Right lobe of liver (tissue), 6 donors: ENCODE results near the gene LDLRAD3. TPM values are rescaled to one million over a fixed set of nuclear protein-coding genes. Genes with fewer than 3 reads are reported as not detected.
"Not testable (repeated sequence)": the region's sequence is repeated elsewhere in the genome, so short reads cannot be mapped to it uniquely, and the experiment has no call there.

Experiments used
- ATAC-seq, 4 donors: fragments of 200-7000 bp; cut with Tn5 transposase; one replicate each; pipeline ENCODE4 v1.9.1; 2020; ENCODE audit warnings: mild to moderate bottlenecking in 4 of 4, moderate library complexity in 4 of 4
- DNase-seq, 3 donors: peaks; one replicate each; pipeline ENCODE4 v3.0.0-alpha.2; 2020
- H3K27ac ChIP-seq, 3 donors: fragments of 200-600 bp; one replicate each; pipeline ENCODE4 v1.8.0; 2022
- H3K27me3 ChIP-seq, 2 donors: fragments of 200-600 bp; one replicate each; pipeline ENCODE4 v1.8.0; 2022
- H3K36me3 ChIP-seq, 4 donors: fragments of 200-600 bp; sonication (generic) in 1 of 4; one replicate each; pipeline versions ENCODE4 v1.5.1 to v1.8.0; 2017 to 2022; ENCODE audit warnings: control low read depth in 1 of 4
- H3K4me1 ChIP-seq, 4 donors: fragments of 200-600 bp; sonication (generic) in 1 of 4; one replicate each; pipeline versions ENCODE4 v1.5.1 to v1.8.0; 2017 to 2022; ENCODE audit warnings: control low read depth in 1 of 4
- H3K4me3 ChIP-seq, 3 donors: fragments of 200-600 bp; one replicate each; pipeline ENCODE4 v1.8.0; 2022
- H3K9me3 ChIP-seq, 4 donors: fragments of 200-600 bp; sonication (generic) in 1 of 4; one replicate each; pipeline versions ENCODE4 v1.5.1 to v1.8.0; 2017 to 2022; ENCODE audit warnings: control low read depth in 1 of 4
- POLR2A ChIP-seq: fragments of 450-650 bp; IDR thresholded peaks from one replicate; pipeline ENCODE4 v1.6.1; 2017; ENCODE audit warnings: antibody characterized with exemption, mild to moderate bottlenecking
- whole genome bisulfite sequencing: methylation state at CpG from one replicate; pipeline ENCODE4 v1.1.6; 2018; ENCODE audit warnings: low coverage, low lambda C conversion rate; ENCODE audit not compliant: insufficient coverage; ENCODE audit errors: missing lambda C conversion rate; 5-methylcytosine and 5-hydroxymethylcytosine counted together
- intact Hi-C, 2 donors: fragments of 100-400 bp; cut with DNase I; formaldehyde crosslinking; loops; one replicate each; pipeline versions ENCODE4 v1.11.2 to v1.14.1; 2022
- total RNA-seq, 6 experiments: library from RNA; depleted of rRNA in 2 of 6; stranded (reverse); fragments of >200 nt in 2 of 6; fragmentation: NEBNext Ultra II Directional in 3 of 6; extraction: Animal tissue kit (Norgen Biotek cat#: 25700) in 3 of 6; gene quantifications; one replicate each; pipeline versions ENCODE4 v1.1.0 to v1.2.4, GENCODE V29; 2016 to 2023
- TF ChIP-seq, protein P1 (sequence below), 4 donors: fragments of 200-600 bp in 3 of 4; fragments of 450-650 bp in 1 of 4; IDR thresholded peaks; one replicate each; pipeline versions ENCODE4 v1.5.1 to v1.8.0; 2016 to 2022; ENCODE audit warnings: antibody characterized with exemption in 4 of 4, mild to moderate bottlenecking in 2 of 4
- donor health status: DM: no; HTN: yes; CAD: no.
- donor health status: DM: no; HTN: no; CAD: no.
- donor health status: DM: no; HTN: no; CAD: no.
- donor health status: DM: no; HTN: yes; CAD: no.
- donor health status: DM: no; HTN: yes; CAD: no.

The LDLRAD3 gene
- total RNA-seq, 6 experiments from 2014 or later: 0.62 to 3.3 (median 2.7) TPM

- intact Hi-C loops: no loop called here
- Histone ChIP-seq H3K4me3 (no peak overlapping the region), H3K36me3 (no peaks in the 10 kb centered on the region), H3K9me3 (no peaks in the 10 kb centered on the region), H3K27me3 (no peaks in the 10 kb centered on the region), H3K4me1 (no peaks in the 10 kb centered on the region), H3K27ac (no peak overlapping the region)
- DNase-seq (no peak), ATAC-seq (no peak)
- TF ChIP-seq, protein P1, sequence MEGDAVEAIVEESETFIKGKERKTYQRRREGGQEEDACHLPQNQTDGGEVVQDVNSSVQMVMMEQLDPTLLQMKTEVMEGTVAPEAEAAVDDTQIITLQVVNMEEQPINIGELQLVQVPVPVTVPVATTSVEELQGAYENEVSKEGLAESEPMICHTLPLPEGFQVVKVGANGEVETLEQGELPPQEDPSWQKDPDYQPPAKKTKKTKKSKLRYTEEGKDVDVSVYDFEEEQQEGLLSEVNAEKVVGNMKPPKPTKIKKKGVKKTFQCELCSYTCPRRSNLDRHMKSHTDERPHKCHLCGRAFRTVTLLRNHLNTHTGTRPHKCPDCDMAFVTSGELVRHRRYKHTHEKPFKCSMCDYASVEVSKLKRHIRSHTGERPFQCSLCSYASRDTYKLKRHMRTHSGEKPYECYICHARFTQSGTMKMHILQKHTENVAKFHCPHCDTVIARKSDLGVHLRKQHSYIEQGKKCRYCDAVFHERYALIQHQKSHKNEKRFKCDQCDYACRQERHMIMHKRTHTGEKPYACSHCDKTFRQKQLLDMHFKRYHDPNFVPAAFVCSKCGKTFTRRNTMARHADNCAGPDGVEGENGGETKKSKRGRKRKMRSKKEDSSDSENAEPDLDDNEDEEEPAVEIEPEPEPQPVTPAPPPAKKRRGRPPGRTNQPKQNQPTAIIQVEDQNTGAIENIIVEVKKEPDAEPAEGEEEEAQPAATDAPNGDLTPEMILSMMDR (IDR thresholded peaks at IDR 0.05): no peak
- no peak for TF ChIP-seq POLR2A
- WGBS: 52% methylated on average over 6 of the region's 6 CpGs
Measured at GRCh38 chr11:35911013-35911412, 32.8 kb upstream of the LDLRAD3 start.

GRCh38 chr11:35911616-35912165 is 32.2 kb upstream of the LDLRAD3 start:
- intact Hi-C loops: no loop called here
- H3K36me3 ChIP-seq: no peaks in the 10 kb centered on the region

GRCh38 chr11:35912436-35912835 is 31.4 kb upstream of the LDLRAD3 start:
- DNase-seq, H3K27ac ChIP-seq, intact Hi-C loops, H3K4me3 ChIP-seq, H3K9me3 ChIP-seq, H3K27me3 ChIP-seq, H3K4me1 ChIP-seq, ATAC-seq, H3K36me3 ChIP-seq: not testable (repeated sequence)
- 80% methylated on average over 7 of the region's 7 CpGs for WGBS

More at GRCh38 chr11:35911616-35912165, 32.2 kb upstream of the LDLRAD3 start:
- Histone ChIP-seq H3K4me1 (no peaks in the 10 kb centered on the region), H3K4me3 (no peak overlapping the region), H3K9me3 (no peaks in the 10 kb centered on the region), H3K27me3 (no peaks in the 10 kb centered on the region), H3K27ac (no peak overlapping the region)
- DNase-seq (no peak), ATAC-seq (peak in 1 of 4 donors; percentile 43)
- TF ChIP-seq, protein P1 (IDR thresholded peaks at IDR 0.05): no peak
- TF ChIP-seq POLR2A: no peak
- 0% methylated on average over 1 of the region's 1 CpG for WGBS

- no peaks in the 10 kb centered on the region for H3K36me3 ChIP-seq
- H3K4me3 ChIP-seq: no peak overlapping the region
- TF ChIP-seq, protein P1 (IDR thresholded peaks at IDR 0.05): no peak
- no peak for TF ChIP-seq POLR2A
- no peak overlapping the region for H3K27ac ChIP-seq
- no peaks in the 10 kb centered on the region for H3K9me3 ChIP-seq
- no peak for DNase-seq
- no peak for ATAC-seq
- no peaks in the 10 kb centered on the region for H3K27me3 ChIP-seq
- no peaks in the 10 kb centered on the region for H3K4me1 ChIP-seq
- intact Hi-C loops: no loop called here
Measured at GRCh38 chr11:35912883-35913624, 30.8 kb upstream of the LDLRAD3 start.

GRCh38 chr11:35914816-35915215 is 29.0 kb upstream of the LDLRAD3 start:
- no peaks in the 10 kb centered on the region for H3K4me1 ChIP-seq
- TF ChIP-seq POLR2A: no peak
- TF ChIP-seq, protein P1 (IDR thresholded peaks at IDR 0.05): no peak
- no peaks in the 10 kb centered on the region for H3K9me3 ChIP-seq
- H3K27me3 ChIP-seq: no peaks in the 10 kb centered on the region
- intact Hi-C loops: no loop called here
- no peaks in the 10 kb centered on the region for H3K36me3 ChIP-seq
- H3K4me3 ChIP-seq: no peak overlapping the region
- DNase-seq (no peak), ATAC-seq (no peak)
- no peak overlapping the region for H3K27ac ChIP-seq
- WGBS: 47% methylated on average over 3 of the region's 3 CpGs
